LoVo (cell line): ENCODE data around the gene SPATA2.

Experiments
- DNase-seq: peaks from one replicate; pipeline ENCODE4 v3.0.0-alpha.2; 2016; ENCODE audit warnings: low spot score

Gene SPATA2

GRCh38 chr20:49854190-49854875, 61.0 kb downstream of the SPATA2 start:
- DNase-seq: no peak

- no peak for DNase-seq
These were observed 61.7 kb downstream of the SPATA2 start for GRCh38 chr20:49853640-49854039.
